MM.1S (cell line): ENCODE measurements around the gene RPS6KA2.
A peak's percentile ranks its signal among the peaks of the same experiment; 100 is the strongest.

Source experiments
- DNase-seq: peaks from one replicate; pipeline ENCODE4 v3.0.0-alpha.2; 2015
- H2AFZ ChIP-seq: fragments of 300-600 bp; sonication (generic); 2 replicates; pipeline ENCODE4 v1.6.0; 2016; ENCODE audit warnings: antibody characterized with exemption, low read length
- H3F3A ChIP-seq: fragments of 300-600 bp; sonication (generic); 2 replicates; pipeline ENCODE4 v1.6.1; 2016; ENCODE audit warnings: mild to moderate bottlenecking, antibody characterized with exemption, low read length, moderate library complexity, mixed read lengths; ENCODE audit not compliant: insufficient read depth
- H3K27ac ChIP-seq: fragments of 300-600 bp; sonication (generic); 2 replicates; pipeline ENCODE4 v1.5.1; 2016; ENCODE audit warnings: mild to moderate bottlenecking, low read length
- H3K27me3 ChIP-seq: fragments of 300-600 bp; sonication (generic); replicated peaks from 2 replicates; pipeline ENCODE4 v1.6.0; 2016; ENCODE audit warnings: low read length; ENCODE audit not compliant: insufficient read depth
- H3K36me3 ChIP-seq: fragments of 300-600 bp; sonication (generic); replicated peaks from 2 replicates; pipeline ENCODE4 v1.6.1; 2016; ENCODE audit warnings: mild to moderate bottlenecking, low read length, mixed read lengths; ENCODE audit not compliant: insufficient read depth
- H3K4me1 ChIP-seq: fragments of 300-600 bp; sonication (generic); 2 replicates; pipeline ENCODE4 v1.6.1; 2016; ENCODE audit warnings: low read length, mixed read lengths
- H3K4me2 ChIP-seq: fragments of 300-600 bp; sonication (generic); 2 replicates; pipeline ENCODE4 v1.6.0; 2016; ENCODE audit warnings: low read depth, low read length
- H3K4me3 ChIP-seq: fragments of 300-600 bp; sonication (generic); 2 replicates; pipeline ENCODE4 v1.5.1; 2016; ENCODE audit warnings: low read length, mixed read lengths
- H3K79me2 ChIP-seq: fragments of 300-600 bp; sonication (generic); 2 replicates; pipeline ENCODE4 v1.6.1; 2016; ENCODE audit warnings: mixed run types, low read length, mixed read lengths
- H3K9ac ChIP-seq: fragments of 300-600 bp; sonication (generic); 2 replicates; pipeline ENCODE4 v1.6.1; 2016; ENCODE audit warnings: low read length, mixed read lengths
- H3K9me2 ChIP-seq: fragments of 300-600 bp; sonication (generic); replicated peaks from 2 replicates; pipeline ENCODE4 v1.6.1; 2016; ENCODE audit warnings: mild to moderate bottlenecking, low read length, mixed read lengths; ENCODE audit not compliant: insufficient read depth
- H3K9me3 ChIP-seq: fragments of 300-600 bp; sonication (generic); replicated peaks from 2 replicates; pipeline ENCODE4 v1.6.1; 2016; ENCODE audit warnings: mild to moderate bottlenecking, low read length, mixed read lengths; ENCODE audit not compliant: insufficient read depth
- H4K20me1 ChIP-seq: fragments of 300-600 bp; sonication (generic); 2 replicates; pipeline ENCODE4 v1.6.1; 2016; ENCODE audit warnings: mild to moderate bottlenecking, low read length, moderate library complexity, mixed read lengths; ENCODE audit not compliant: insufficient read depth
- CTCF ChIP-seq: fragments of 300-600 bp; sonication (generic); IDR thresholded peaks from 2 replicates; pipeline ENCODE4 v1.5.1; 2016; ENCODE audit warnings: antibody characterized with exemption, low read length, mixed read lengths
- EZH2 ChIP-seq: fragments of 300-600 bp; sonication (generic); optimal IDR thresholded peaks from 2 replicates; pipeline ENCODE3; 2017; ENCODE audit warnings: low read depth, mild to moderate bottlenecking, antibody characterized with exemption, low read length, mixed read lengths
- EZH2phosphoT487 ChIP-seq: fragments of 300-600 bp; sonication (generic); IDR thresholded peaks from 2 replicates; pipeline ENCODE4 v1.6.1; 2018; ENCODE audit warnings: antibody characterized with exemption, low read length

The RPS6KA2 gene

GRCh38 chr6:166419717-166420116 lies 207.3 kb downstream of the RPS6KA2 start:
- Histone ChIP-seq H3K9ac (peak overlapping the region; percentile 38; the same call in 1 of the 2 replicates), H3K36me3 (no peaks in the 10 kb centered on the region), H3F3A (peaks cover 16% of the 10 kb centered on the region), H3K4me3 (no peak overlapping the region), H3K9me3 (no peaks in the 10 kb centered on the region), H2AFZ (0 out of 2 replicates have a peak overlapping the region, but pooled peaks have one; percentile 45), H3K27ac (peak overlapping the region; percentile 93), H4K20me1 (no peaks in the 10 kb centered on the region), H3K27me3 (no peaks in the 10 kb centered on the region), H3K4me2 (peak overlapping the region; percentile 45), H3K79me2 (no peaks in the 10 kb centered on the region), H3K9me2 (no peaks in the 10 kb centered on the region), H3K4me1 (peaks cover 25% of the 10 kb centered on the region)
- DNase-seq: no peak
- TF ChIP-seq EZH2: no peak
- no peak for TF ChIP-seq CTCF
- no peak for TF ChIP-seq EZH2phosphoT487

GRCh38 chr6:166419286-166419685 lies 207.8 kb downstream of the RPS6KA2 start:
- Histone ChIP-seq H3K27me3 (no peaks in the 10 kb centered on the region), H4K20me1 (no peaks in the 10 kb centered on the region), H3F3A (peaks cover 16% of the 10 kb centered on the region), H3K9me2 (no peaks in the 10 kb centered on the region), H3K4me3 (no peak overlapping the region), H3K36me3 (no peaks in the 10 kb centered on the region), H3K4me1 (peaks cover 25% of the 10 kb centered on the region), H3K27ac (peak overlapping the region; percentile 93), H3K9me3 (no peaks in the 10 kb centered on the region), H3K9ac (peak overlapping the region; percentile 38; the same call in 1 of the 2 replicates), H3K4me2 (peak overlapping the region; percentile 45; the same call in 1 of the 2 replicates), H2AFZ (0 out of 2 replicates have a peak overlapping the region, but pooled peaks have one; percentile 45), H3K79me2 (no peaks in the 10 kb centered on the region)
- DNase-seq: peak; percentile 91
- no peak for TF ChIP-seq EZH2phosphoT487
- no peak for TF ChIP-seq EZH2
- TF ChIP-seq CTCF: no peak

- no peak for TF ChIP-seq EZH2phosphoT487
- TF ChIP-seq CTCF: no peak
- no peak for TF ChIP-seq EZH2
- Histone ChIP-seq H3K9me3 (no peaks in the 10 kb centered on the region), H3K9ac (no peak overlapping the region), H3K4me1 (peaks cover 25% of the 10 kb centered on the region), H2AFZ (no peak overlapping the region), H3K9me2 (no peaks in the 10 kb centered on the region), H3K27ac (peak overlapping the region; percentile 93; the same call in 1 of the 2 replicates), H3F3A (peaks cover 16% of the 10 kb centered on the region), H4K20me1 (no peaks in the 10 kb centered on the region), H3K79me2 (no peaks in the 10 kb centered on the region), H3K4me3 (no peak overlapping the region), H3K4me2 (0 out of 2 replicates have a peak overlapping the region, but pooled peaks have one; percentile 24), H3K27me3 (no peaks in the 10 kb centered on the region), H3K36me3 (no peaks in the 10 kb centered on the region)
- DNase-seq: no peak
These were observed 208.3 kb downstream of the RPS6KA2 start for GRCh38 chr6:166418691-166419143.
